Endodermal cell (in vitro differentiated cells): Measurements from ENCODE around the gene PSAP. TPM values are rescaled to one million over a fixed set of nuclear protein-coding genes. Genes with fewer than 3 reads are reported as not detected.

Experiments
- DNase-seq: peaks from one replicate; pipeline ENCODE4 v3.0.0-alpha.2; 2017
- H3K27ac ChIP-seq: 2 replicates; pipeline ENCODE4 v1.5.1; 2013; ENCODE audit warnings: mild to moderate bottlenecking, low read depth, low read length, moderate library complexity
- H3K27me3 ChIP-seq: 2 replicates; pipeline ENCODE4 v1.6.1; 2013; ENCODE audit warnings: mild to moderate bottlenecking, low read length, moderate library complexity; ENCODE audit not compliant: insufficient read depth, control insufficient read depth, poor library complexity, severe bottlenecking
- H3K36me3 ChIP-seq: 2 replicates; pipeline ENCODE4 v1.7.0; 2013; ENCODE audit warnings: mild to moderate bottlenecking, low read length, moderate library complexity; ENCODE audit not compliant: control insufficient read depth, insufficient read depth
- H3K4me1 ChIP-seq: one replicate; pipeline ENCODE4 v1.7.0; 2013; ENCODE audit warnings: low read length; ENCODE audit not compliant: control insufficient read depth, insufficient read depth
- H3K4me3 ChIP-seq: 2 replicates; pipeline ENCODE4 v1.5.1; 2013; ENCODE audit warnings: mild to moderate bottlenecking, low read length, moderate library complexity
- H3K9ac ChIP-seq: 2 replicates; pipeline ENCODE4 v1.6.1; 2013; ENCODE audit warnings: mild to moderate bottlenecking, low read length, moderate library complexity; ENCODE audit not compliant: poor library complexity, severe bottlenecking; ENCODE audit errors: extremely low read depth
- H3K9me3 ChIP-seq: 2 replicates; pipeline ENCODE4 v1.6.1; 2013; ENCODE audit warnings: mild to moderate bottlenecking, low read length, moderate library complexity; ENCODE audit not compliant: control insufficient read depth
- H3K27ac Mint-ChIP-seq: 2 replicates; pipeline ENCODE4 v1.8.0; 2020; ENCODE audit warnings: mixed read lengths
- H3K27me3 Mint-ChIP-seq: 2 replicates; pipeline ENCODE4 v1.8.0; 2021; ENCODE audit warnings: mild to moderate bottlenecking, mixed read lengths; ENCODE audit not compliant: insufficient read depth
- H3K36me3 Mint-ChIP-seq: 2 replicates; pipeline ENCODE4 v1.8.0; 2020; ENCODE audit warnings: low read depth, mixed read lengths
- H3K4me1 Mint-ChIP-seq: 2 replicates; pipeline ENCODE4 v1.8.0; 2020; ENCODE audit warnings: mixed read lengths
- H3K4me3 Mint-ChIP-seq: 2 replicates; pipeline ENCODE4 v1.8.0; 2020; ENCODE audit warnings: mild to moderate bottlenecking, moderate library complexity, mixed read lengths
- H3K9me3 Mint-ChIP-seq: 2 replicates; pipeline ENCODE4 v1.8.0; 2020; ENCODE audit warnings: mild to moderate bottlenecking, mixed read lengths
- WGBS, 2 experiments: methylation state at CpG; one replicate each; pipeline versions ENCODE4 v1.1.5 to v1.1.7; 2013; ENCODE audit warnings: missing lambda C conversion rate in 2 of 2, mixed read lengths in 1 of 2; ENCODE audit not compliant: insufficient coverage in 1 of 2, insufficient read length in 1 of 2; 5-methylcytosine and 5-hydroxymethylcytosine counted together
- total RNA-seq, 2 donors: library from RNA; stranded (reverse); fragmentation: NEBNext Ultra II Directional in 1 of 2; extraction: Animal tissue kit (Norgen Biotek cat#: 25700) in 1 of 2; gene quantifications; 2 replicates in 1 of 2; 3 replicates in 1 of 2; pipeline ENCODE4 v1.2.1, GENCODE V29; 2021
- TF ChIP-seq, protein P1 (sequence below): fragments of 200-600 bp; sonication (generic); conservative IDR thresholded peaks from 2 replicates; pipeline ENCODE4 v1.5.0; 2021; ENCODE audit warnings: antibody characterized with exemption, mild to moderate bottlenecking

Gene PSAP
- total RNA-seq, 2 donors from 2014 or later, result 456 to 549 TPM

DNA sequence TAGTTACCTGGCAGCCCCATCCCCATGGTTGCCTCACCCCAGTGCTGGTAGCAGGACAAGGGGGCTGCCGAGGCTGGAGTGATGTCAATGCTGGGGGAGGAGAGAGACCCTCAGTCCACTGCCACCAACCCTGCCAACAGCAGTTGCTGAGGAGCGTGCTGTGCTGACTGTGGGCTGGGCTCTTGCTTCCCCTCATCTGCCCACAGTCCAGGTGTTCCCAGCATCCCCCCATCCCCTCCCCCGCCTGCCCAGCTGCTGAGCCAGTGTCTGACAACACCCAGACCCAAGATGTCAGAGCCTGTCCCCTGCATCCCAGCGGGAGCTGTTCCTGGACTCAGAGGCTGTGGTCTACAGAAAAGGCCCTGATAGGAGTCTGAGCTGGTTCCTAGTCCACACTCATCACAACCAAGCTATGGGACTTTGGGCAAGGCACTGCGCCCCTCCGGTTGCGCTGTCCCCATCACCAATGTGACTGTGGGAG, 14.6 kb upstream of the PSAP start:
- WGBS, 2 experiments, result 81 to 90% methylated on average over 4 to 7 of the region's 7 CpGs

DNA sequence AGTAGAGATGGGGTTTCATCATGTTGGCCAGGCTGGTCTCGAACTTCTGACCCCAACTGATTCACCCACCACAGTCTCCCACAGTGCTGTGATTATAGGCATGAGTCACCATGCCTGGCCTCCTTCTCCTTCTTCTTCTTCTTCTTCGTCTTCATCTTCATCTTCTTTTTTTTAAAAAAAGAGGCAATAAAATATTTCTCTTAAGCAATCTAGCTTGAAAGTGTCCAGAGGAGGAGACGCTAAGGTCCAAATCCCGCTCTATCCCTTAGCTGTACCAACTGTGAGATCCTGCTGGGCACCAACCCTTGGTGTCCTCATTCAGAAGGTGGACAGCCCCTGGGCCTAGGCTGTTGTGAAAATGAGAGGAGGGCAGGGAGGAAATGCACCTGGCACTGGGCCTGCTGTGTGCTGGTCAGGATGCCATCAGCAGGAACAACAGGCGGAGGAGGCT, 13.9 kb upstream of the PSAP start:
- Mint-ChIP-seq H3K36me3 (peaks cover 2% of the 10 kb centered on the region), H3K4me1 (peaks cover 10% of the 10 kb centered on the region), H3K9me3 (peaks cover 7% of the 10 kb centered on the region), H3K27me3 (no peaks in the 10 kb centered on the region), H3K4me3 (no peak overlapping the region), H3K27ac (no peak overlapping the region)
- DNase-seq, result no peak
- Histone ChIP-seq H3K36me3 (no peaks in the 10 kb centered on the region), H3K9ac (no peak overlapping the region), H3K9me3 (no peaks in the 10 kb centered on the region), H3K4me1 (peaks cover 10% of the 10 kb centered on the region), H3K4me3 (no peak overlapping the region), H3K27ac (no peak overlapping the region), H3K27me3 (no peaks in the 10 kb centered on the region)
- WGBS, 2 experiments, result 94% methylated on average over 5 of the region's 5 CpGs; no CpG with 5 or more reads in 1 of the 2 experiments
- TF ChIP-seq, protein P1, sequence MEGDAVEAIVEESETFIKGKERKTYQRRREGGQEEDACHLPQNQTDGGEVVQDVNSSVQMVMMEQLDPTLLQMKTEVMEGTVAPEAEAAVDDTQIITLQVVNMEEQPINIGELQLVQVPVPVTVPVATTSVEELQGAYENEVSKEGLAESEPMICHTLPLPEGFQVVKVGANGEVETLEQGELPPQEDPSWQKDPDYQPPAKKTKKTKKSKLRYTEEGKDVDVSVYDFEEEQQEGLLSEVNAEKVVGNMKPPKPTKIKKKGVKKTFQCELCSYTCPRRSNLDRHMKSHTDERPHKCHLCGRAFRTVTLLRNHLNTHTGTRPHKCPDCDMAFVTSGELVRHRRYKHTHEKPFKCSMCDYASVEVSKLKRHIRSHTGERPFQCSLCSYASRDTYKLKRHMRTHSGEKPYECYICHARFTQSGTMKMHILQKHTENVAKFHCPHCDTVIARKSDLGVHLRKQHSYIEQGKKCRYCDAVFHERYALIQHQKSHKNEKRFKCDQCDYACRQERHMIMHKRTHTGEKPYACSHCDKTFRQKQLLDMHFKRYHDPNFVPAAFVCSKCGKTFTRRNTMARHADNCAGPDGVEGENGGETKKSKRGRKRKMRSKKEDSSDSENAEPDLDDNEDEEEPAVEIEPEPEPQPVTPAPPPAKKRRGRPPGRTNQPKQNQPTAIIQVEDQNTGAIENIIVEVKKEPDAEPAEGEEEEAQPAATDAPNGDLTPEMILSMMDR, result no peak

More for the DNA sequence above, 14.6 kb upstream of the PSAP start:
- no peaks in the 10 kb centered on the region for H3K36me3 ChIP-seq
- H3K27me3 ChIP-seq, result no peaks in the 10 kb centered on the region
- no peaks in the 10 kb centered on the region for H3K9me3 ChIP-seq
- Mint-ChIP-seq H3K4me1 (peaks cover 4% of the 10 kb centered on the region), H3K27me3 (no peaks in the 10 kb centered on the region), H3K9me3 (peaks cover 9% of the 10 kb centered on the region), H3K27ac (no peak overlapping the region), H3K36me3 (peaks cover 2% of the 10 kb centered on the region), H3K4me3 (no peak overlapping the region)
- H3K4me1 ChIP-seq, result peaks cover 3% of the 10 kb centered on the region
- TF ChIP-seq, protein P1, result no peak
- no peak overlapping the region for H3K9ac ChIP-seq
- no peak overlapping the region for H3K27ac ChIP-seq
- no peak for DNase-seq
- H3K4me3 ChIP-seq, result no peak overlapping the region

DNA sequence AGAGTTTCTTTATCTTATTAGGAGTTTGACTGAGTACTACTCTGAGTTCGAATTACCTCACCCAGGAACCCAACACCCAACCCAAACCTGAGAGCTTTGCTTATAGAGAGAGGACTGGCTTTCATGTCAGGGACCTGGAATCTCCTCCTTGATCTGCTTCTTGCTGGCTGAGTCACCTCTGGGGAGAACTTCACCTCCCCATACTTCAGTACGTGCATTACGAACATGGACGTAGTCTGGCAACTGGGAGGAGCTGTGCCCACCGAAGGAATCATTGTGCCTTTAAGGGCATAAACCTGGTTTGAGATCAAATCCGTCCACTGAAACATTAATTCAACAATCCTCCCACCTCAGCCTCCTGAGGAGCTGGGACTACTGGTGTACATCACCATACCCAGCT, 12.2 kb upstream of the PSAP start:
- Mint-ChIP-seq H3K4me1 (peaks cover 10% of the 10 kb centered on the region), H3K27me3 (no peaks in the 10 kb centered on the region), H3K36me3 (no peaks in the 10 kb centered on the region), H3K27ac (no peak overlapping the region), H3K4me3 (no peak overlapping the region), H3K9me3 (peaks cover under 1% of the 10 kb centered on the region)
- H3K4me3 ChIP-seq, result no peak overlapping the region
- peaks cover 10% of the 10 kb centered on the region for H3K4me1 ChIP-seq
- peaks cover 4% of the 10 kb centered on the region for H3K27me3 ChIP-seq
- H3K9me3 ChIP-seq, result no peaks in the 10 kb centered on the region
- H3K36me3 ChIP-seq, result no peaks in the 10 kb centered on the region
- WGBS, 2 experiments, result 93 to 97% methylated on average over 6 of the region's 6 CpGs
- H3K9ac ChIP-seq, result no peak overlapping the region
- DNase-seq, result no peak
- H3K27ac ChIP-seq, result no peak overlapping the region
- TF ChIP-seq, protein P1, result no peak
